Memory B cell (primary cell): ENCODE measurements around the gene NFAT5.

ENCODE experiments used
- ATAC-seq: fragments of 150-1000 bp; cut with Tn5 transposase; 2 replicates; pipeline ENCODE4 v1.10.0; 2021; ENCODE audit warnings: low read depth, mild to moderate bottlenecking, moderate library complexity
- DNase-seq, 2 donors: peaks; one replicate each; pipeline ENCODE4 v3.0.0; 2022; ENCODE audit warnings: low spot score in 2 of 2
- H3K27ac Mint-ChIP-seq: one replicate; pipeline ENCODE4 v1.8.0; 2022; ENCODE audit warnings: mild to moderate bottlenecking, moderate library complexity, mixed read lengths
- H3K27me3 Mint-ChIP-seq: one replicate; pipeline ENCODE4 v1.8.0; 2022; ENCODE audit warnings: mixed read lengths
- H3K36me3 Mint-ChIP-seq: one replicate; pipeline ENCODE4 v1.8.0; 2022; ENCODE audit warnings: mild to moderate bottlenecking, mixed read lengths
- H3K4me1 Mint-ChIP-seq: one replicate; pipeline ENCODE4 v1.8.0; 2022; ENCODE audit warnings: mixed read lengths
- H3K4me3 Mint-ChIP-seq: one replicate; pipeline ENCODE4 v1.8.0; 2022; ENCODE audit warnings: mild to moderate bottlenecking, moderate library complexity, mixed read lengths
- H3K9me3 Mint-ChIP-seq: one replicate; pipeline ENCODE4 v1.8.0; 2022; ENCODE audit warnings: mixed read lengths

Gene NFAT5

GRCh38 chr16:69663846-69664245, 98.1 kb downstream of the NFAT5 start:
- ATAC-seq (no peak), DNase-seq (no peak)
- no peak overlapping the region for H3K4me3 Mint-ChIP-seq
- peaks cover 19% of the 10 kb centered on the region for H3K36me3 Mint-ChIP-seq
- H3K4me1 Mint-ChIP-seq, result no peaks in the 10 kb centered on the region
- H3K9me3 Mint-ChIP-seq, result no peaks in the 10 kb centered on the region
- no peaks in the 10 kb centered on the region for H3K27me3 Mint-ChIP-seq
- H3K27ac Mint-ChIP-seq, result no peak overlapping the region

GRCh38 chr16:69669577-69669976, 103.8 kb downstream of the NFAT5 start:
- DNase-seq (no peak), ATAC-seq (no peak)
- Mint-ChIP-seq H3K27ac (no peak overlapping the region), H3K9me3 (no peaks in the 10 kb centered on the region), H3K27me3 (no peaks in the 10 kb centered on the region), H3K36me3 (peaks cover 13% of the 10 kb centered on the region), H3K4me1 (no peaks in the 10 kb centered on the region), H3K4me3 (no peak overlapping the region)

GRCh38 chr16:69672315-69672997, 106.7 kb downstream of the NFAT5 start:
- Mint-ChIP-seq H3K27me3 (no peaks in the 10 kb centered on the region), H3K4me1 (no peaks in the 10 kb centered on the region), H3K27ac (no peak overlapping the region), H3K9me3 (no peaks in the 10 kb centered on the region), H3K4me3 (no peak overlapping the region), H3K36me3 (peaks cover 18% of the 10 kb centered on the region)
- DNase-seq, result no peak
- ATAC-seq, result no peak

GRCh38 chr16:69672998-69673713, 107.4 kb downstream of the NFAT5 start:
- no peaks in the 10 kb centered on the region for H3K9me3 Mint-ChIP-seq
- no peaks in the 10 kb centered on the region for H3K4me1 Mint-ChIP-seq
- no peak for DNase-seq
- H3K36me3 Mint-ChIP-seq, result peaks cover 17% of the 10 kb centered on the region
- H3K27ac Mint-ChIP-seq, result no peak overlapping the region
- no peaks in the 10 kb centered on the region for H3K27me3 Mint-ChIP-seq
- no peak overlapping the region for H3K4me3 Mint-ChIP-seq
- ATAC-seq, result no peak

- Mint-ChIP-seq H3K36me3 (peaks cover 16% of the 10 kb centered on the region), H3K27ac (no peak overlapping the region), H3K9me3 (no peaks in the 10 kb centered on the region), H3K4me1 (no peaks in the 10 kb centered on the region), H3K4me3 (no peak overlapping the region), H3K27me3 (no peaks in the 10 kb centered on the region)
- ATAC-seq (no peak), DNase-seq (no peak)
Observed at GRCh38 chr16:69680358-69680757, 114.6 kb downstream of the NFAT5 start.

- no peak for DNase-seq
- Mint-ChIP-seq H3K36me3 (peaks cover 30% of the 10 kb centered on the region), H3K27ac (no peak overlapping the region), H3K27me3 (no peaks in the 10 kb centered on the region), H3K4me1 (peaks cover 15% of the 10 kb centered on the region), H3K4me3 (no peak overlapping the region), H3K9me3 (no peaks in the 10 kb centered on the region)
- ATAC-seq, result no peak
Observed at GRCh38 chr16:69688589-69688988, 122.8 kb downstream of the NFAT5 start.

GRCh38 chr16:69691980-69692911, 126.5 kb downstream of the NFAT5 start:
- Mint-ChIP-seq H3K9me3 (no peaks in the 10 kb centered on the region), H3K36me3 (peaks cover 36% of the 10 kb centered on the region), H3K4me3 (no peak overlapping the region), H3K27me3 (no peaks in the 10 kb centered on the region), H3K4me1 (peaks cover 18% of the 10 kb centered on the region), H3K27ac (peak overlapping the region; percentile 82)
- DNase-seq (no peak), ATAC-seq (peak; percentile 48)

- DNase-seq, result no peak
- H3K36me3 Mint-ChIP-seq, result peaks cover 39% of the 10 kb centered on the region
Observed at GRCh38 chr16:69693916-69694315, 128.2 kb downstream of the NFAT5 start.

GRCh38 chr16:69698404-69698803, 132.6 kb downstream of the NFAT5 start:
- Mint-ChIP-seq H3K27me3 (no peaks in the 10 kb centered on the region), H3K4me3 (no peak overlapping the region), H3K9me3 (no peaks in the 10 kb centered on the region), H3K4me1 (peaks cover 5% of the 10 kb centered on the region), H3K27ac (no peak overlapping the region), H3K36me3 (peaks cover 16% of the 10 kb centered on the region)
- DNase-seq (no peak), ATAC-seq (no peak)

More at GRCh38 chr16:69693916-69694315, 128.2 kb downstream of the NFAT5 start:
- Mint-ChIP-seq H3K27ac (no peak overlapping the region), H3K4me1 (peaks cover 18% of the 10 kb centered on the region), H3K4me3 (no peak overlapping the region), H3K27me3 (no peaks in the 10 kb centered on the region), H3K9me3 (no peaks in the 10 kb centered on the region)
- ATAC-seq, result no peak

GRCh38 chr16:69699915-69700314, 134.1 kb downstream of the NFAT5 start:
- Mint-ChIP-seq H3K4me3 (no peak overlapping the region), H3K4me1 (no peaks in the 10 kb centered on the region), H3K27ac (peak overlapping the region; percentile 53), H3K9me3 (no peaks in the 10 kb centered on the region), H3K36me3 (peaks cover 11% of the 10 kb centered on the region), H3K27me3 (no peaks in the 10 kb centered on the region)
- no peak for DNase-seq
- ATAC-seq, result no peak

- Mint-ChIP-seq H3K27ac (no peak overlapping the region), H3K4me3 (no peak overlapping the region), H3K4me1 (no peaks in the 10 kb centered on the region), H3K27me3 (no peaks in the 10 kb centered on the region), H3K36me3 (peaks cover 6% of the 10 kb centered on the region), H3K9me3 (no peaks in the 10 kb centered on the region)
- no peak for ATAC-seq
- DNase-seq, result no peak
Observed at GRCh38 chr16:69701452-69701851, 135.7 kb downstream of the NFAT5 start.

- H3K4me1 Mint-ChIP-seq, result no peaks in the 10 kb centered on the region
- DNase-seq (no peak), ATAC-seq (no peak)
- no peaks in the 10 kb centered on the region for H3K27me3 Mint-ChIP-seq
- no peak overlapping the region for H3K4me3 Mint-ChIP-seq
- no peak overlapping the region for H3K27ac Mint-ChIP-seq
- no peaks in the 10 kb centered on the region for H3K9me3 Mint-ChIP-seq
- H3K36me3 Mint-ChIP-seq, result peaks cover 6% of the 10 kb centered on the region
Observed at GRCh38 chr16:69701866-69702265, 136.1 kb downstream of the NFAT5 start.

GRCh38 chr16:69703638-69704037, 137.9 kb downstream of the NFAT5 start:
- Mint-ChIP-seq H3K4me3 (no peak overlapping the region), H3K4me1 (no peaks in the 10 kb centered on the region), H3K36me3 (peaks cover 4% of the 10 kb centered on the region), H3K27ac (peak overlapping the region; percentile 76), H3K27me3 (no peaks in the 10 kb centered on the region), H3K9me3 (no peaks in the 10 kb centered on the region)
- ATAC-seq, result no peak
- DNase-seq, result no peak
